ENCODE data around the gene MCM3AP.
A peak's percentile ranks its signal among the peaks of the same experiment; 100 is the strongest.

The MCM3AP gene

DNA sequence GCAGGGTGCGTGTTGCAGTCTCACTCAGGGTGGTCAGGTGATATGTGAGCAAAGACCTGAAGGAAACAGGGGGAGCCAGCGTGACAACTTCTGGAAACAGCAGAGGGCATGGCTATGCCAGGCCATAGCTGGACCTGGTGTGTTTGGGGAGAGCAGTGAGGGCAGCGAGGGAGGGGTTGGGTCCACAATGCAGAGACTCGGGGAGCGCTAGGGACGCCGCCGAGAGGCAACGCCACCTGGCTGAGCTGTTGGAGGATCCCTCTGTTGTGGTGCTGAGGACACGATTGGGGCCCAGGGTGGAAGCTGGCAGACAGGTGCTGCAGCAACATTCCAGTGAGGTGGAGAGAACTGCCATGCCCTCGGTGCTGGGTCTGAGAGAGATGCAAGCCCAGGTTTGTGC, 30.2 kb downstream of the MCM3AP start:
- Histone ChIP-seq H3K4me3 (ENCODE audit: low read length) (no peak overlapping the region), H3K27me3 (ENCODE audit: control insufficient read depth, low read length) (no peaks in the 10 kb centered on the region), H3K79me2 (ENCODE audit: control insufficient read depth, low read length) (peaks cover 2% of the 10 kb centered on the region; the same call in 1 of the 2 replicates), H3F3A (ENCODE audit: control insufficient read depth, insufficient read depth) (peaks cover 11% of the 10 kb centered on the region), H3K9me2 (replicated peaks; ENCODE audit: control insufficient read depth, low read length) (no peaks in the 10 kb centered on the region), H3K4me1 (ENCODE audit: control insufficient read depth, low read length) (peaks cover 36% of the 10 kb centered on the region), H3K4me2 (ENCODE audit: low read length) (no peak overlapping the region), H3K27ac (ENCODE audit: low read depth, low read length) (no peak overlapping the region), H3K9me3 (ENCODE audit: control insufficient read depth, insufficient read depth, low read length) (no peaks in the 10 kb centered on the region), H4K20me1 (ENCODE audit: control insufficient read depth, insufficient read depth, low read depth, low read length) (0 out of 2 replicates have a peak, but pooled peaks cover 3% of the 10 kb centered on the region), H3K36me3 (ENCODE audit: control insufficient read depth, low read length) (peaks cover 83% of the 10 kb centered on the region)
- no peak for TF ChIP-seq EZH2phosphoT487 (IDR thresholded peaks at IDR 0.05; ENCODE audit: borderline replicate concordance, low read length)
- TF ChIP-seq, protein P1, sequence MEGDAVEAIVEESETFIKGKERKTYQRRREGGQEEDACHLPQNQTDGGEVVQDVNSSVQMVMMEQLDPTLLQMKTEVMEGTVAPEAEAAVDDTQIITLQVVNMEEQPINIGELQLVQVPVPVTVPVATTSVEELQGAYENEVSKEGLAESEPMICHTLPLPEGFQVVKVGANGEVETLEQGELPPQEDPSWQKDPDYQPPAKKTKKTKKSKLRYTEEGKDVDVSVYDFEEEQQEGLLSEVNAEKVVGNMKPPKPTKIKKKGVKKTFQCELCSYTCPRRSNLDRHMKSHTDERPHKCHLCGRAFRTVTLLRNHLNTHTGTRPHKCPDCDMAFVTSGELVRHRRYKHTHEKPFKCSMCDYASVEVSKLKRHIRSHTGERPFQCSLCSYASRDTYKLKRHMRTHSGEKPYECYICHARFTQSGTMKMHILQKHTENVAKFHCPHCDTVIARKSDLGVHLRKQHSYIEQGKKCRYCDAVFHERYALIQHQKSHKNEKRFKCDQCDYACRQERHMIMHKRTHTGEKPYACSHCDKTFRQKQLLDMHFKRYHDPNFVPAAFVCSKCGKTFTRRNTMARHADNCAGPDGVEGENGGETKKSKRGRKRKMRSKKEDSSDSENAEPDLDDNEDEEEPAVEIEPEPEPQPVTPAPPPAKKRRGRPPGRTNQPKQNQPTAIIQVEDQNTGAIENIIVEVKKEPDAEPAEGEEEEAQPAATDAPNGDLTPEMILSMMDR (IDR thresholded peaks at IDR 0.05; ENCODE audit: low read depth, low read length, poor library complexity, severe bottlenecking): no peak

DNA sequence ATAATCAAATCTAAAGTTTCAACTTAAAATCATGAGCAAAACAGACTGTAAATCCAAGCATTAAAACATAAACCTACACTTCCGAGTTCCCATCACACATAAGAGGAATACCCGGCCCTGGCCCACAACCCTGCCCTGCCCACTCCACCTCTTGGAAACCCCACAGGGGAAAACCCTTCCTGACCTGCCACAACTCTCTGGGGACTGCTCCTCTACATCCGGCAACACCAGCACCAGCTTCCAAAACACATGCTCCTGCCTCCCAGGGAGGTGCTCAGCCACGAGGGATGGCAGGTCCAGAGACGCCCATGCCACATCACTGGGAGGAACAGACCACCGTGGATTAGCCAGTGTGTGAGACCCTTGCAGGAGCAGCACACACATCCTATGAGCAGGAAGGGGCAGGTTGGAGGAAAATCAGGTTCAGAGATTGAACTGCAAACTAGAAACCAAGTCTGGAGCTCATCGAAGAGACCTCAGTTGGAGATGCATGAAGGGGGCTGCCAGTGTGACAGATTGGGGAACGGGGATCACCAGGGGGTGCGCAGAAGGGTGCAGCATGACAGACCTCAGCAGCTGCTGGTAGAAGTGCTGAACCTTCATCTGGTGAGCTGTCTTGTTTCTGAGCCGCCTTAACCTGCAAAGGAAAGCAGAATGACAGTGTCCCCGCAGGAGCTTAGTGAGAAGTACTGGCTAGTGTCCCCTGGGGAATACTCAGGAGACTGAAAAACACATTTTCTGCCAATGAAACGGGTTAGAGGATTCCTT, 31.0 kb downstream of the MCM3AP start:
- peak overlapping the region; percentile 25 for H3K27ac ChIP-seq (ENCODE audit: low read depth, low read length)

DNA sequence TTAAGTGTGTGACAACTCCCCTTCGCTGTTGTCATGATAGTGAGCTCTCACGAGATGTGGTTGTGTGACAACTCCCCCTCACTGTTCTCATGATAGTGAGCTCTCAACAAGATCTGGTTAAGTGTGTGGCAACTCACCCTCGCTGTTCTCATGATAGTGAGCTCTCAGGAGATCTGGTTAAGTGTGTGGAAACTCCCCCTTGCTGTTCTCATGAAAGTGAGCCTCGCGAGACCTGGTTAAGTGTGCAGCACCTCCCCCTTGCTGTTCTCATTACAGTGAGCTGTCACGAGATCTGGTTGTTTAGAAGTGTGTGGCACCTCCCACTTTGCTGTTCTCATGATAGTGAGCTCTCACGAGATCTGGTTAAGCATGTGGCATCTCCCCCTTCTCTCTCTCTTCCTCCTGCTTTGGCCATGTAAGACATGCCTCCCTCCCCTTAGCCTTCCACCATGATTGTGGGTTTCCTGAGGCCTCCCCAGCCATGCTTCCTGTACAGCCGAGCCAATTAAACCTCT, 31.7 kb downstream of the MCM3AP start:
- 0 out of 2 replicates have a peak, but pooled peaks cover 3% of the 10 kb centered on the region for H4K20me1 ChIP-seq (ENCODE audit: control insufficient read depth, insufficient read depth, low read depth, low read length)
- H3K4me2 ChIP-seq (ENCODE audit: low read length): no peak overlapping the region
- TF ChIP-seq, protein P1 (IDR thresholded peaks at IDR 0.05; ENCODE audit: low read depth, low read length, poor library complexity, severe bottlenecking): no peak
- TF ChIP-seq EZH2phosphoT487 (IDR thresholded peaks at IDR 0.05; ENCODE audit: borderline replicate concordance, low read length): no peak
- peaks cover 42% of the 10 kb centered on the region for H3K4me1 ChIP-seq (ENCODE audit: control insufficient read depth, low read length)
- peak overlapping the region; percentile 25 for H3K27ac ChIP-seq (ENCODE audit: low read depth, low read length)
- peaks cover 11% of the 10 kb centered on the region for H3F3A ChIP-seq (ENCODE audit: control insufficient read depth, insufficient read depth)
- H3K79me2 ChIP-seq (ENCODE audit: control insufficient read depth, low read length): peaks cover 2% of the 10 kb centered on the region; the same call in 1 of the 2 replicates
- H3K27me3 ChIP-seq (ENCODE audit: control insufficient read depth, low read length): no peaks in the 10 kb centered on the region
- no peak overlapping the region for H3K4me3 ChIP-seq (ENCODE audit: low read length)
- H3K9me2 ChIP-seq (replicated peaks; ENCODE audit: control insufficient read depth, low read length): no peaks in the 10 kb centered on the region
- peaks cover 93% of the 10 kb centered on the region for H3K36me3 ChIP-seq (ENCODE audit: control insufficient read depth, low read length)
- H3K9me3 ChIP-seq (ENCODE audit: control insufficient read depth, insufficient read depth, low read length): no peaks in the 10 kb centered on the region

More for the DNA sequence above, 31.0 kb downstream of the MCM3AP start:
- Histone ChIP-seq H3F3A (ENCODE audit: control insufficient read depth, insufficient read depth) (peaks cover 11% of the 10 kb centered on the region), H3K79me2 (ENCODE audit: control insufficient read depth, low read length) (peaks cover 2% of the 10 kb centered on the region; the same call in 1 of the 2 replicates), H3K9me3 (ENCODE audit: control insufficient read depth, insufficient read depth, low read length) (no peaks in the 10 kb centered on the region), H3K4me2 (ENCODE audit: low read length) (0 out of 2 replicates have a peak overlapping the region, but pooled peaks have one; percentile 25), H3K9me2 (replicated peaks; ENCODE audit: control insufficient read depth, low read length) (no peaks in the 10 kb centered on the region), H4K20me1 (ENCODE audit: control insufficient read depth, insufficient read depth, low read depth, low read length) (0 out of 2 replicates have a peak, but pooled peaks cover 3% of the 10 kb centered on the region), H3K4me3 (ENCODE audit: low read length) (no peak overlapping the region), H3K4me1 (ENCODE audit: control insufficient read depth, low read length) (peaks cover 42% of the 10 kb centered on the region), H3K36me3 (ENCODE audit: control insufficient read depth, low read length) (peaks cover 90% of the 10 kb centered on the region), H3K27me3 (ENCODE audit: control insufficient read depth, low read length) (no peaks in the 10 kb centered on the region)
- TF ChIP-seq, protein P1 (IDR thresholded peaks at IDR 0.05; ENCODE audit: low read depth, low read length, poor library complexity, severe bottlenecking): no peak
- TF ChIP-seq EZH2phosphoT487 (IDR thresholded peaks at IDR 0.05; ENCODE audit: borderline replicate concordance, low read length): no peak

Measured in DOHH2 (cell line).